Cardiac muscle cell (in vitro differentiated cells and primary cell): Measurements from ENCODE around the gene KRT17. TPM values are rescaled to one million over a fixed set of nuclear protein-coding genes. Genes with fewer than 3 reads are reported as not detected.
A peak's percentile ranks its signal among the peaks of the same experiment; 100 is the strongest.
"Not testable (repeated sequence)": the region's sequence is repeated elsewhere in the genome, so short reads cannot be mapped to it uniquely, and the experiment has no call there.

Experiments used
- DNase-seq, 2 donors: peaks; one replicate each; pipeline versions ENCODE4 v3.0.0 to v3.0.0-alpha.2; 2010 to 2017; ENCODE audit warnings: low read depth in 1 of 2, low spot score in 1 of 2
- H3K27ac ChIP-seq: fragments of 200-600 bp; sonication (generic); 2 replicates; pipeline ENCODE4 v1.5.1; 2016
- H3K27me3 ChIP-seq: fragments of 200-600 bp; sonication (generic); 2 replicates; pipeline ENCODE4 v1.6.0; 2016; ENCODE audit warnings: control low read depth
- H3K36me3 ChIP-seq: fragments of 200-600 bp; sonication (generic); 2 replicates; pipeline ENCODE4 v1.5.1; 2016; ENCODE audit warnings: control low read depth
- H3K4me1 ChIP-seq: fragments of 200-600 bp; sonication (generic); 2 replicates; pipeline ENCODE4 v1.8.1; 2017; ENCODE audit warnings: low read depth, mild to moderate bottlenecking, mixed run types
- H3K4me3 ChIP-seq: fragments of 200-600 bp; sonication (generic); 2 replicates; pipeline ENCODE4 v1.5.1; 2016; ENCODE audit warnings: mild to moderate bottlenecking
- H3K9me3 ChIP-seq: fragments of 200-600 bp; sonication (generic); 2 replicates; pipeline ENCODE4 v1.5.1; 2017; ENCODE audit warnings: low read depth, mild to moderate bottlenecking, control low read depth
- polyA plus RNA-seq: library from polyadenylated mRNA; unstranded; fragments of >200 nt; fragmentation: Nextera tagmentation; extraction: Ambion mirVana; gene quantifications from 2 replicates; pipeline ENCODE4 v1.2.1, GENCODE V29; 2016
- total RNA-seq: library from RNA; depleted of rRNA; stranded (reverse); fragments of >200 nt; gene quantifications from 2 replicates; pipeline ENCODE4 v1.2.3, GENCODE V29; 2016
- TF ChIP-seq, protein P1 (sequence below): IDR thresholded peaks from 2 replicates; pipeline ENCODE4 v1.5.1; 2012; ENCODE audit warnings: low read depth, mild to moderate bottlenecking, low read length

KRT17 gene
- total and polyA plus RNA-seq, 2 experiments from 2014 or later, result 1.2 TPM; not detected in 1

DNA sequence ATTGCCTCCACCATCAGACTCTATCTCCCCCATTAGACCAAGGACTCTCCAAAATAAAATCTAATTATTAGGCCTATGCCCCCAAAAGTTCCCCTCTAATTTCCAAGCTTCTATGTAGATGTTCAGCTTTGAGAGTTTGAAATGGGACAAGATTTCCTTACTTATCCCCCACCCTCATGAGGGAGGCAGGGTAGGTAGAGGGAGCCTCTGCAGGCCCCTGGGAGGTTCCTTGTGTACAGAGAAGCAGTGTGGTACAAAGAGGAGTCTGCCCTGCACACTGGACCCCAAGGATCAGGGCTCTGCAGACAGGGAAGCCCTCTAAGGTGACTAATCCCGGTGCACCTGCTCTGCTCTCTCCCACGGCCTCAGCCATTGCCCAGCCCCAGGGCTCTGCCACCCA lies 2.5 kb downstream of the KRT17 start:
- Histone ChIP-seq H3K4me1 (no peaks in the 10 kb centered on the region), H3K9me3 (no peaks in the 10 kb centered on the region), H3K27me3 (no peaks in the 10 kb centered on the region), H3K36me3 (no peaks in the 10 kb centered on the region), H3K4me3 (no peak overlapping the region), H3K27ac (no peak overlapping the region)
- DNase-seq, result no peak
- TF ChIP-seq, protein P1, sequence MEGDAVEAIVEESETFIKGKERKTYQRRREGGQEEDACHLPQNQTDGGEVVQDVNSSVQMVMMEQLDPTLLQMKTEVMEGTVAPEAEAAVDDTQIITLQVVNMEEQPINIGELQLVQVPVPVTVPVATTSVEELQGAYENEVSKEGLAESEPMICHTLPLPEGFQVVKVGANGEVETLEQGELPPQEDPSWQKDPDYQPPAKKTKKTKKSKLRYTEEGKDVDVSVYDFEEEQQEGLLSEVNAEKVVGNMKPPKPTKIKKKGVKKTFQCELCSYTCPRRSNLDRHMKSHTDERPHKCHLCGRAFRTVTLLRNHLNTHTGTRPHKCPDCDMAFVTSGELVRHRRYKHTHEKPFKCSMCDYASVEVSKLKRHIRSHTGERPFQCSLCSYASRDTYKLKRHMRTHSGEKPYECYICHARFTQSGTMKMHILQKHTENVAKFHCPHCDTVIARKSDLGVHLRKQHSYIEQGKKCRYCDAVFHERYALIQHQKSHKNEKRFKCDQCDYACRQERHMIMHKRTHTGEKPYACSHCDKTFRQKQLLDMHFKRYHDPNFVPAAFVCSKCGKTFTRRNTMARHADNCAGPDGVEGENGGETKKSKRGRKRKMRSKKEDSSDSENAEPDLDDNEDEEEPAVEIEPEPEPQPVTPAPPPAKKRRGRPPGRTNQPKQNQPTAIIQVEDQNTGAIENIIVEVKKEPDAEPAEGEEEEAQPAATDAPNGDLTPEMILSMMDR, result no peak

DNA sequence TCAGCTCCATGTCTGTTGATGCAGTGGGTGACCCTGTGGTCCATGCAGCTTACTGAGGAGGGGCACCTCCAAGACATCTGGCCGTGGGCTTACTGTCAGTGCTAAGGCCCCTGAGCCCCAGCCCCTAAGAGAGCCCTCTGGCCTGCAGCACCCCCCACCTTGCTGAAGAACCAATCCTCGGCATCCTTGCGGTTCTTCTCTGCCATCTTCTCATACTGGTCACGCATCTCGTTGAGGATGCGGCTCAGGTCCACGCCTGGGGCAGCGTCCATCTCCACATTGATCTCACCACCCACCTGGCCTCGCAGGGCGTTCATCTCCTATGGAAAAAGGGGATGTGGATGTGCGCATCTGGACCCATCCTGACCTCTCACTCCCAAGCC lies 2.9 kb downstream of the KRT17 start:
- not testable (repeated sequence) for H3K27ac ChIP-seq, H3K4me1 ChIP-seq, H3K36me3 ChIP-seq, H3K4me3 ChIP-seq, DNase-seq, H3K9me3 ChIP-seq, H3K27me3 ChIP-seq

DNA sequence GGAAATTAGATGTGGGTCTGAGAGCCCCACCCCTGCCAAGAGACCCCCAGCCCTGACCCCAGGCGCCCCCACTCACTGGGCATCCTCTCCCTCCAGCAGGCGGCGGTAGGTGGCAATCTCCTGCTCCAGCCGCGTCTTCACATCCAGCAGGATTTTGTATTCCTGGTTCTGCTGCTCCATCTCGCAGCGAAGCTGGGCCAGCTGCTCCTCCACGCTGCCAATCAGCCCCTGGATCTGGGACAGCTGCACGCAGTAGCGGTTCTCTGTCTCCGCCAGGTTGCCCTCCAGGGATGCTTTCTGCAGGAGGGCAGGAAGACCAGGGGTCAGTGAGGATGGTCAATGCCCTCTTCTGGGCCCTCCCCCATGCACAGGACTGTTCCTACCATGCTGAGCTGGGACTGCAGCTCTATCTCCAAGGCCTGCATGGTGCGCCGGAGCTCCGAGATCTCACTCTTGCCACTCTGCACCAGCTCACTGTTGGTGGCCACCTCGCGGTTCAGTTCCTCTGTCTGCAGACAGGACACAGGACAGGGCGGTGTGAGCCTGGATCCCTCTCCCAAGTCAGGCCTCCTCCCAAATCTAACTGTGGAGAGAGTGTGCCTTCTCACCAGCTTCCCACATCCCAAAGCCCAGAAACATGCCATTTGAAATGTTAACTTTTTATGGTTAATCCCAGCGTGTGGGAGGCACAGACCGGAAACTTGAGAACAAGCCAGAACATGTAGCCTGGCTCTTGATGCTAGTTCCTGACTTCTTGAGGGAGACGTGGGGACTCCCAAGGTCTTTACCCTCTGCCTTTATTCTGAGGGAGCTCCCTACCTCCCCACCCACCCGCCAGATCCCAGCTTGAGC lies 3.6 kb downstream of the KRT17 start:
- Histone ChIP-seq H3K9me3 (no peaks in the 10 kb centered on the region), H3K4me3 (no peak overlapping the region), H3K27ac (no peak overlapping the region), H3K4me1 (no peaks in the 10 kb centered on the region), H3K27me3 (no peaks in the 10 kb centered on the region), H3K36me3 (no peaks in the 10 kb centered on the region)
- peak in 1 of 2 donors; percentile 60 for DNase-seq
- TF ChIP-seq, protein P1, result no peak

DNA sequence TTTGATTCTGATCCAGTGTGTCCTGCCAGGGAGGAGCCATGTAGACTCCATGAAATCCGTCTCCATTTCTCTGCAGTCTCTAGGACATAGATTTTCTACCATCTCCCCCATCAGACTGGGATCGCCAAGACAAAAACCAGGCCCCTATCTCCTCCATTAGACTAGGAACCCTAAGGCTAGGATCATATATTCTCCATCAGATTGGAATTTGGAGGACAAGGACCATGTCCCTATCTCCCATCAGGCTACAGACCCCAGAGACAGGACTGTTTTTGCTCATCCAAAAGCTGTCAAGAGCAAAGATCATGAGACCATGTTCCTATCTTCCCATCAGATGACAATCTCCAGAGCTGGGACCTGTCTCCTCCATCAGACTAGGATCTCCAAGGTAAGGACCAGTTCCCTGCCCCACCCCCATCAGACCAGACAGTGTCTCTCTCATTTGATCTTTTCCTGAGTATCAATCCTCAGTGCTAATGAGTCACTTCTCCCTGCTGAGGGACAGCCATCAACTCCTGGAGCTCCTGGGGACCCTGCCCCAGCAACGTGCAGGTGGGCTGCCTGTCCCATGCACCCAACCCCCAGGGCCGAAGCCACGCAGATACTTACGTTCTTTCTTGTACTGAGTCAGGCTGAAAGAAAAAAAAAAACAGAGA lies 4.3 kb downstream of the KRT17 start:
- H3K27ac ChIP-seq, H3K36me3 ChIP-seq, H3K4me1 ChIP-seq, H3K9me3 ChIP-seq, H3K4me3 ChIP-seq, DNase-seq, H3K27me3 ChIP-seq: not testable (repeated sequence)

DNA sequence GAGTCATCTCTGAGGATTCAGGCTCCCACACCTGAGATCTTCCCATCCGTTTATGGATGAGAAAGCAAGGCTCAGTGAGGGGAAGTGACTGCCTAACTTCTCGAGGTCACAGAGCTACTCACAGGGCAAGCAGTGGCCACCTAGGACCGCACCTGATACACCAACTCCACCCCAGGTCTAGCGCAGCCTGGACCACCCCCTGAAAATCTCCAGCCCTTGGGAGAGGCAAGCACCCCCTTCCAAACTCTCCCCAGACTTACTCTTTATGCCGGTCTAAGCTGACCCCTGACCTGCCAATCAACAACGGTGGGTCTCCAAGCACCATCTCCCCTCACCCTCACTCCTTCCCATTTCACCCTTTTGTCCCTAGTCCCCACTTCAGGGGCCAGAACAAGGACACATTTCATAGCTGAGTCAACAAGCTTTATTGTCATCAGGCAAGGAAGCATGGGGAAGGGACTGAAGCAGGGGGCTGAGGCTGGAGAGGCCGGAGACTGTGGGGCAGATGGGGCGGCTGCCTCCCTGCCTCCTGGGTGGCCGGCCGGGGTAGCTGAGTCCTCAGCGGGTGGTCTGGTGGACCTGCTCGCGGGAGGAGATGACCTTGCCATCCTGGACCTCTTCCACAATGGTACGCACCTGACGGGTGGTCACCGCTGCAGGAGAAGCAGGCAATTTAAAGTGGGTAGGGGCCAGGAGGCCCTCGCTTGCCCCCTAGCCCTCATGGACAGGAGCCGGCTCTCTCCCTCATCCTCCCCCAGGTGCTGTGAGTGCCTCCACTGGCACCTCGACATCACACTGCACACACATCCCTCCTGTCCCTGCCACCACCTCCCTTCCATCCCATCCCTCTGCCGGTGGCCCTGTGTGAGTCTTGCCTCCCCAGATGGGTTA lies 5.1 kb downstream of the KRT17 start:
- H3K27me3 ChIP-seq, result no peaks in the 10 kb centered on the region
- TF ChIP-seq, protein P1, result no peak
- H3K4me1 ChIP-seq, result peaks cover 5% of the 10 kb centered on the region
- no peaks in the 10 kb centered on the region for H3K9me3 ChIP-seq
- DNase-seq, result no peak
- H3K27ac ChIP-seq, result no peak overlapping the region
- no peaks in the 10 kb centered on the region for H3K36me3 ChIP-seq
- H3K4me3 ChIP-seq, result no peak overlapping the region

DNA sequence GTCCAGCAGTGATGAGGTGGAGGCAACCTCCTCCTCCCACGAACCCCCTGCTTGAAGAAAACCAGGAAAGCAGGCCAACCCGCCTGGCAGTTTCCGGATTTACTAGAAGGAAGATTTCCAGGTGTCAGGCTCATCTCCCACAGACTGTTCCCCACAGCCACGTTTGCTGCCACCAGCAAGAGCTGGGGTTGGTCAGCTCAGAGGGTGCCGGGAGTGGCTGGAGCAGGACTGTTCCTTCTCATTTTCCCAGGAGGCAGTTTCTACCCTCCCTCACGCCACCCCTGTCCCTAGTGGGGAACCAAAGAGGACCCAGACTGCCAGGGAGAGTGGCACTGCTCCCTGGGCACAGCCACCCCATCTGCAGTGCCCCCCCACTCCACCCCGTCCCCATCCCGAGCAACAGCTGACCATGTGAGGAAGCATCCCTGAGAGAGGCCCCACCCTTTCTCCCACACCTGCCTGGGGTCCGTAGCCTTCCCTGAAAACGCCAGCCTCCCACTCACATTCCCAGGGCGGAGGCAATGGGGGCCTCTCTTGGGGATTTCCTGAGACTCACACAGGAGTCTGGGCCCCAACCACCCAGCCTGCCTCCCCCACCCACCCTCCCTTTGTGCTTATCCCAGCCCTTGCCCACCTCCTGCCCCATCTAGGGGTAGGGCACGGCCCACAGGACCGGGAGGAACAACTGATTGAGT lies 5.9 kb downstream of the KRT17 start:
- no peaks in the 10 kb centered on the region for H3K27me3 ChIP-seq
- no peak for DNase-seq
- no peaks in the 10 kb centered on the region for H3K36me3 ChIP-seq
- no peak overlapping the region for H3K27ac ChIP-seq
- TF ChIP-seq, protein P1, result no peak
- H3K4me1 ChIP-seq, result peaks cover 5% of the 10 kb centered on the region
- H3K4me3 ChIP-seq, result no peak overlapping the region
- no peaks in the 10 kb centered on the region for H3K9me3 ChIP-seq
